Natural killer cell treated with Interleukin-12 subunit alpha and Interleukin-12 subunit beta and Interleukin-15 and Interleukin-18, amount 100 ng/mL, for 72 hours (primary cell): ENCODE results near the gene NMUR2. TPM values are rescaled to one million over a fixed set of nuclear protein-coding genes. Genes with fewer than 3 reads are reported as not detected.

ENCODE experiments used
- ATAC-seq, 2 donors: fragments of 150-1000 bp; cut with Tn5 transposase in 1 of 2; sonication (Bioruptor Pico), chemical (Tn5 transposase) in 1 of 2; 2 replicates each; pipeline ENCODE4 v1.10.0; 2021
- DNase-seq: peaks from one replicate; pipeline ENCODE4 v3.0.0; 2022; ENCODE audit warnings: low spot score
- H3K27ac Mint-ChIP-seq, 2 donors: 1 replicate in 1 of 2; 2 replicates in 1 of 2; pipeline ENCODE4 v1.8.0; 2022; ENCODE audit warnings: mixed read lengths in 2 of 2, mild to moderate bottlenecking in 1 of 2, moderate library complexity in 1 of 2
- H3K27me3 Mint-ChIP-seq, 2 donors: 1 replicate in 1 of 2; 2 replicates in 1 of 2; pipeline ENCODE4 v1.8.0; 2022; ENCODE audit warnings: mixed read lengths in 2 of 2
- H3K36me3 Mint-ChIP-seq: one replicate; pipeline ENCODE4 v1.8.0; 2022; ENCODE audit warnings: mixed read lengths
- H3K4me1 Mint-ChIP-seq, 2 donors: 1 replicate in 1 of 2; 2 replicates in 1 of 2; pipeline ENCODE4 v1.8.0; 2022; ENCODE audit warnings: low read depth in 2 of 2, mixed read lengths in 2 of 2, mild to moderate bottlenecking in 1 of 2
- H3K4me3 Mint-ChIP-seq: one replicate; pipeline ENCODE4 v1.8.0; 2022; ENCODE audit warnings: mixed read lengths
- H3K9me3 Mint-ChIP-seq: 2 replicates; pipeline ENCODE4 v1.8.0; 2022; ENCODE audit warnings: mixed read lengths
- total RNA-seq, 2 donors: library from RNA; stranded (reverse); gene quantifications; one replicate each; pipeline ENCODE4 v1.2.3, GENCODE V29; 2022

NMUR2 gene
- total RNA-seq, 2 donors from 2014 or later, result not detected

GRCh38 chr5:152358861-152359568, 46.1 kb downstream of the NMUR2 start:
- H3K9me3 Mint-ChIP-seq, result no peaks in the 10 kb centered on the region
- H3K4me3 Mint-ChIP-seq, result no peak overlapping the region
- peaks cover 0 to 50% of the 10 kb centered on the region in 2 donors for H3K27me3 Mint-ChIP-seq
- no peak for ATAC-seq
- no peaks in the 10 kb centered on the region for H3K4me1 Mint-ChIP-seq
- no peak for DNase-seq
- no peak overlapping the region for H3K27ac Mint-ChIP-seq
- H3K36me3 Mint-ChIP-seq, result no peaks in the 10 kb centered on the region

GRCh38 chr5:152356506-152356905, 48.6 kb downstream of the NMUR2 start:
- ATAC-seq, result no peak
- Mint-ChIP-seq H3K9me3 (no peaks in the 10 kb centered on the region), H3K27me3 (peaks cover 2 to 39% of the 10 kb centered on the region in 2 donors), H3K27ac (no peak overlapping the region), H3K4me1 (no peaks in the 10 kb centered on the region), H3K4me3 (no peak overlapping the region), H3K36me3 (no peaks in the 10 kb centered on the region)
- no peak for DNase-seq

- no peak for ATAC-seq
- peaks cover 2 to 25% of the 10 kb centered on the region in 2 donors for H3K27me3 Mint-ChIP-seq
- H3K27ac Mint-ChIP-seq, result no peak overlapping the region
- no peak overlapping the region for H3K4me3 Mint-ChIP-seq
- no peaks in the 10 kb centered on the region for H3K36me3 Mint-ChIP-seq
- DNase-seq, result no peak
- no peaks in the 10 kb centered on the region for H3K9me3 Mint-ChIP-seq
- H3K4me1 Mint-ChIP-seq, result no peaks in the 10 kb centered on the region
These were observed 50.0 kb downstream of the NMUR2 start for GRCh38 chr5:152355061-152355460.

GRCh38 chr5:152353001-152353400, 52.1 kb downstream of the NMUR2 start:
- Mint-ChIP-seq H3K27ac (no peak overlapping the region), H3K4me3 (no peak overlapping the region), H3K36me3 (no peaks in the 10 kb centered on the region), H3K4me1 (no peaks in the 10 kb centered on the region), H3K9me3 (no peaks in the 10 kb centered on the region), H3K27me3 (peaks cover 2 to 9% of the 10 kb centered on the region in 2 donors)
- ATAC-seq (no peak), DNase-seq (no peak)

GRCh38 chr5:152349683-152350526, 55.2 kb downstream of the NMUR2 start:
- H3K4me1 Mint-ChIP-seq, result no peaks in the 10 kb centered on the region
- no peak overlapping the region for H3K27ac Mint-ChIP-seq
- DNase-seq (no peak), ATAC-seq (no peak)
- peaks cover 2 to 5% of the 10 kb centered on the region in 2 donors for H3K27me3 Mint-ChIP-seq
- H3K4me3 Mint-ChIP-seq, result no peak overlapping the region
- no peaks in the 10 kb centered on the region for H3K36me3 Mint-ChIP-seq
- no peaks in the 10 kb centered on the region for H3K9me3 Mint-ChIP-seq
